Measurements from ENCODE around the gene SOAT1. TPM values are rescaled to one million over a fixed set of nuclear protein-coding genes. Genes with fewer than 3 reads are reported as not detected.

The SOAT1 gene
- total RNA-seq, 2 donors from 2014 or later, result 36.1 to 37.9 TPM

GRCh38 chr1:179278920-179279319 lies 14.7 kb upstream of the SOAT1 start:
- no peaks in the 10 kb centered on the region for H3K27me3 ChIP-seq
- intact Hi-C loops (cut with DNase I), result no loop called here

DNA sequence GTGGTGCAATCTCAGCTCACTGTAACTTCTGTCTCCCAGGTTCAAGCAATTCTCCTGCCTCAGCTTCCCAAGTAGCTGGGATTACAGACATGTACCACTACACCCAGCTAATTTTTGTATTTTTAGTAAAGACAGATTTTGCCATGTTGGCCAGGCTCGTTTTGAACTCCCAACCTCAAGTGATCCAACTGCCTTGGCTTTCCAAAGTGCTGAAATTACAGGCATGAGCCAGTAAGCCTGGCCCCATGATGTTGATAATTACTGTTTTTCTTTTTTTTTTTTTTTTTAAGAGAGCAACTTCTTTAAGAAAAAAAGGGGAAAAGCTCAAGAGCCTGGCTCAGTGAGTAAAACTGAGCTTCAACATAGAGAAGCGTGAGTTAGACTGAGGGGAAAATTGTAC lies 9.6 kb upstream of the SOAT1 start:
- Histone ChIP-seq H3K36me3 (no peaks in the 10 kb centered on the region), H3K4me1 (no peaks in the 10 kb centered on the region), H3K27ac (no peak overlapping the region), H3K9me3 (no peaks in the 10 kb centered on the region), H3K27me3 (no peaks in the 10 kb centered on the region), H3K4me3 (no peak overlapping the region), H3K9ac (ENCODE audit: low read depth in 2 of 2, low read length in 2 of 2) (no peak overlapping the region)
- intact Hi-C loops (cut with DNase I), result no loop called here
- DNase-seq, result no peak
- TF ChIP-seq, protein P1, sequence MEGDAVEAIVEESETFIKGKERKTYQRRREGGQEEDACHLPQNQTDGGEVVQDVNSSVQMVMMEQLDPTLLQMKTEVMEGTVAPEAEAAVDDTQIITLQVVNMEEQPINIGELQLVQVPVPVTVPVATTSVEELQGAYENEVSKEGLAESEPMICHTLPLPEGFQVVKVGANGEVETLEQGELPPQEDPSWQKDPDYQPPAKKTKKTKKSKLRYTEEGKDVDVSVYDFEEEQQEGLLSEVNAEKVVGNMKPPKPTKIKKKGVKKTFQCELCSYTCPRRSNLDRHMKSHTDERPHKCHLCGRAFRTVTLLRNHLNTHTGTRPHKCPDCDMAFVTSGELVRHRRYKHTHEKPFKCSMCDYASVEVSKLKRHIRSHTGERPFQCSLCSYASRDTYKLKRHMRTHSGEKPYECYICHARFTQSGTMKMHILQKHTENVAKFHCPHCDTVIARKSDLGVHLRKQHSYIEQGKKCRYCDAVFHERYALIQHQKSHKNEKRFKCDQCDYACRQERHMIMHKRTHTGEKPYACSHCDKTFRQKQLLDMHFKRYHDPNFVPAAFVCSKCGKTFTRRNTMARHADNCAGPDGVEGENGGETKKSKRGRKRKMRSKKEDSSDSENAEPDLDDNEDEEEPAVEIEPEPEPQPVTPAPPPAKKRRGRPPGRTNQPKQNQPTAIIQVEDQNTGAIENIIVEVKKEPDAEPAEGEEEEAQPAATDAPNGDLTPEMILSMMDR (IDR thresholded peaks at IDR 0.05), result no peak

More at GRCh38 chr1:179278920-179279319, 14.7 kb upstream of the SOAT1 start:
- Histone ChIP-seq H3K27ac (no peak overlapping the region), H3K9ac (ENCODE audit: low read depth in 2 of 2, low read length in 2 of 2) (no peak overlapping the region), H3K4me3 (no peak overlapping the region), H3K36me3 (no peaks in the 10 kb centered on the region), H3K9me3 (no peaks in the 10 kb centered on the region), H3K4me1 (no peaks in the 10 kb centered on the region)
- TF ChIP-seq, protein P1 (IDR thresholded peaks at IDR 0.05), result no peak
- no peak for DNase-seq

- no peaks in the 10 kb centered on the region for H3K27me3 ChIP-seq
- no peak overlapping the region for H3K4me3 ChIP-seq
- intact Hi-C loops (cut with DNase I), result no loop called here
- no peak for DNase-seq
- no peaks in the 10 kb centered on the region for H3K9me3 ChIP-seq
- peak overlapping the region in 1 of 2 donors; percentile 9 for H3K9ac ChIP-seq (ENCODE audit: low read depth in 2 of 2, low read length in 2 of 2)
- TF ChIP-seq, protein P1 (IDR thresholded peaks at IDR 0.05), result no peak
- H3K27ac ChIP-seq, result peak overlapping the region; percentile 66
- H3K4me1 ChIP-seq, result no peaks in the 10 kb centered on the region
- H3K36me3 ChIP-seq, result no peaks in the 10 kb centered on the region
These were observed 5.7 kb upstream of the SOAT1 start for GRCh38 chr1:179287946-179288345.

- no peaks in the 10 kb centered on the region for H3K4me1 ChIP-seq
- H3K4me3 ChIP-seq, result no peak overlapping the region
- H3K36me3 ChIP-seq, result no peaks in the 10 kb centered on the region
- H3K9ac ChIP-seq (ENCODE audit: low read depth in 2 of 2, low read length in 2 of 2), result no peak overlapping the region
- TF ChIP-seq, protein P1 (IDR thresholded peaks at IDR 0.05), result no peak
- peak; percentile 51 for DNase-seq
- H3K9me3 ChIP-seq, result no peaks in the 10 kb centered on the region
- intact Hi-C loops (cut with DNase I), result no loop called here
- no peaks in the 10 kb centered on the region for H3K27me3 ChIP-seq
- H3K27ac ChIP-seq, result peak overlapping the region; percentile 66
These were observed 4.6 kb upstream of the SOAT1 start for GRCh38 chr1:179288977-179289376.

GRCh38 chr1:179295164-179295755 lies 1.7 kb downstream of the SOAT1 start:
- TF ChIP-seq, protein P1 (IDR thresholded peaks at IDR 0.05), result no peak
- Histone ChIP-seq H3K9ac (ENCODE audit: low read depth in 2 of 2, low read length in 2 of 2) (peak overlapping the region in 1 of 2 donors; percentile 71), H3K4me1 (peaks cover 4% of the 10 kb centered on the region), H3K9me3 (no peaks in the 10 kb centered on the region), H3K4me3 (no peak overlapping the region), H3K36me3 (no peaks in the 10 kb centered on the region), H3K27ac (peak overlapping the region; percentile 83), H3K27me3 (no peaks in the 10 kb centered on the region)
- intact Hi-C loops (cut with DNase I), result no loop called here
- DNase-seq, result no peak

Data from colonic mucosa (tissue), 4 donors.